ENCODE data around the gene SLF2.
A peak's percentile ranks its signal among the peaks of the same experiment; 100 is the strongest.

The SLF2 gene

GRCh38 chr10:100899171-100899570 is 13.6 kb upstream of the SLF2 start:
- FAIRE-seq = no peak
- DNase-seq (ENCODE audit: low spot score) = no peak

DNA sequence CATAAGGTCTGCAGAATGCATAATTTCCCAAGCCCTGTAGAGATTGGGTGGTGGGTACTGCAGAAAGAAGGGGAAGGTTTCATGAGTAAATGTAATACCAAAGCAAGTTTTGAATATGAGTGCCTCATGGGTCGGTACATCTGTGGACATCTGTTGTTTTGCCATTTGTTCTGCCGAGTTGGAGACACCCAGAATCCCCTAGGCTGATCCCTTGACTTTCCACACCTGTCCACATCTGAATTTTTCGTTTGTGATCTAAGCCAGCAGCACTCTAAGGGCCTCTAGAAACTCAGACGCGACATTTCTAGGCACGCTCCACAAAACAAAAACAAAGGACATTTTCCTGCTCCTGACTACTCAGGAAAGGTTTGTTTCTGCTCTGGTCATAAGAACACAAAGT is 11.7 kb upstream of the SLF2 start:
- DNase-seq (ENCODE audit: low spot score) (no peak), FAIRE-seq (no peak)

DNA sequence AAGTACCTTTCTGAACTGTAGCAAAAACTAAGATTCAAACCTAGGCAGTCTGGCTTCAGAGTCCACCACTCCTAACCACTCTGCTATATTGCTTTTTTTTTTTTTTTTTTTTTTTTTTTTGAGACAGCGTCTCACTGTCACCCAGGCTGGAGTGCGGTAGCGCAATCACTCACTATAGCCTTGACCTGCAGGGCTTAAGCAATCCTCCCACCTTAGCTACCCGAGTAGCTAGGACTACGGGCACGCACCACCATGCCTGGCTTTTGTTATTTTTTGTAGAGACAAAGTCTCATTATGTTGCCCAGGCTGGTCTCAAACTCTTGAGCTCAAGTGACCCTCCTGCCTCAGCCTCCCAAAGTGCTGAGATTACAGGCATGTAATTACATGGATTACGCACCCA is 10.1 kb upstream of the SLF2 start:
- DNase-seq (ENCODE audit: low spot score) (no peak), FAIRE-seq (no peak)

DNA sequence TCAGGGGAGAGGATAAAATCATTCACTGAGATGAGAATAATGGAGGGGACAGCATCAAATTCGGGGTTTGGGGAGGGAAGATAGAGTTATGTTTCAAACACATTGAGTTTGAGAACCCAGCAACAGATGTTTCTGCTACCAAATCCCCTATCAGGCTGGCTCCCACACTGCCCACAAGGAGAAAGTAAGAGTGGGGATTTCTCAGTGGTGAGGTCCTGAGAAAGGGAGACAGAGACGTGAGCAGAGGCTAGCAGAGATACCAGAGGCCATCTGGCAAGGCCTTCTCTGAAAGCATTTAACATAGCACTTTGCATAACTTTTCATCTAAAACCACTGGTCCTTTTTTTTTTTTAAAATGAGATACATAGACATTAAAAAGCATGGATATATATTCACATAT is 7.8 kb upstream of the SLF2 start:
- FAIRE-seq (no peak), DNase-seq (ENCODE audit: low spot score) (no peak)

- FAIRE-seq (no peak), DNase-seq (ENCODE audit: low spot score) (no peak)
Observed at GRCh38 chr10:100907175-100907574, 5.6 kb upstream of the SLF2 start.

DNA sequence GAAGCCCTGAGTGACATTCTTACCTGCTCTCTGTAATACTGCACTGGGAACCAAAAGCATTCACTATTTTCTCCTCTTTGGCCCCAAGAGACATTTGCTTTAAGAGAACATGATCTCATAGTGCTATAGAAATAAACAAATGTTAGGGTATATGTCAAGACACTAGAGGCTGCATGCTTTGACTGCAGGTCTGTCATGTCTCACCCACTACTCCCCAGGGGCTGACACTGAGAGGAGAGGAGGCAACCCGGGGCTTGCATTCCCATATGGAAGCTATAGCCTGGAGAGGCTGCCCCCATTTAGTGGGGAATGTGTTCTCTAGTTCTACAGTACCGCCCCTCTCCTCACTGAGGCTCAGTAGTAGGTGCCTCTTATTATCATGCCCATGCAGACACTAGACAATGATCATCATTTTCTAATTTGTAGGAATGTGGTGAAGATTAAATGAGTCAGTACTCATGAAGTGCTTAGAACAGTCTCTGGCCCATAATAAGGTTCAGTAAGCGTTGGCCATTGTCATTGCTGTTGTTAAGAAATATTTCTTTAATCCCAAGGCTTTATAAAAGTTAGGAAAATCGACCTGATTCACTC is 4.9 kb upstream of the SLF2 start:
- DNase-seq (ENCODE audit: low spot score) (no peak), FAIRE-seq (no peak)

DNA sequence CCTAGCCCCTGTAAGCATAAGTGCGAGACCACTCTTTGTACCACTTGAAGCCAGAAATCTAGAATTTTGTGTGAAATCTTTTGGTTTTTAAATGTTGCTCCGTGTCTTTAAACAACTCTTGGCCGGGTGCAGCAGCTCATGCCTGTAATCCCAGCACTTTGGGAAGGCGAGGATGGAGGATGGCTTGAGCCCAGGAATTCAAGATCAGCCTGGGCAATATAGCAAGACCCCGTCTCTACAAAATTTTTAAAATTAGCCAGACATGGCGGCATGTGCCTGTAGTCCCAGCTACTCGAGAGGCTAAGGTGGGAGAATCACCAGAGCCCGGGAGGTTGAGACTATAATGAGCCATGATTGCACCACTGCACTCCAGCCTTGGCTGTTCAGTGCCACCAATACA is 4.4 kb upstream of the SLF2 start:
- DNase-seq (ENCODE audit: low spot score) (no peak), FAIRE-seq (no peak)

GRCh38 chr10:100909501-100910263 is 3.1 kb upstream of the SLF2 start:
- DNase-seq (ENCODE audit: low spot score) (no peak), FAIRE-seq (no peak)

GRCh38 chr10:100911472-100911871 is 1.3 kb upstream of the SLF2 start:
- FAIRE-seq = no peak
- DNase-seq (ENCODE audit: low spot score) = no peak

DNA sequence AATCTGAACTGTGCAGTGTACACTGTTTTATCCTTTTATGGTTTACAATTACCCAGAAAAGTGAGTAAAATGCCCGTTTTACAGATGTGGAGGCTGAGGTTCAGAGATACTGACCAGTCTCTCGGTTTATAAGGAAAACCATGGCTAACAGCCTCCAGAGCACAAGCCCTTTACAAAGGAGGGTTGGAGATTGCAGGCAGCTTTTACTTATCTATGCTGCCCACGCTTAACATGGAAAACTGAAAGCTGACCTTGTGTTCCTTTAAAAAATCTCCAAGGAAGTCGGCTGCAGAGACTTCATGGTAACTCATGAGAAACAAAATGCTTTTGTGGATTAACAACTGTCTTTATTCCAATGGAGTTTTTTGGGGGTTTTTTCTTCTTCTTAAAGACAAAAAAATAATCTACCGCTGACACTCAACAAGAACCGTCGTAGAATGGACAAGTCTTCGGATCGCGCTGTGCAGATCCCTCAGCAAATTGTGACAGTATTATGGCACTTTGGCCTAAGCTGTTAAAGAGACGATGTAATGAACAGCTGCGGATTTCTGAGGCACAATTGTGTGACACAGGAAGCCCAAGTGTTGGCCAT is 654 bp upstream of the SLF2 start:
- DNase-seq (ENCODE audit: low spot score) (no peak), FAIRE-seq (no peak)

GRCh38 chr10:100913470-100913865 is 705 bp downstream of the SLF2 start:
- no peak for FAIRE-seq
- DNase-seq (ENCODE audit: low spot score) = no peak

DNA sequence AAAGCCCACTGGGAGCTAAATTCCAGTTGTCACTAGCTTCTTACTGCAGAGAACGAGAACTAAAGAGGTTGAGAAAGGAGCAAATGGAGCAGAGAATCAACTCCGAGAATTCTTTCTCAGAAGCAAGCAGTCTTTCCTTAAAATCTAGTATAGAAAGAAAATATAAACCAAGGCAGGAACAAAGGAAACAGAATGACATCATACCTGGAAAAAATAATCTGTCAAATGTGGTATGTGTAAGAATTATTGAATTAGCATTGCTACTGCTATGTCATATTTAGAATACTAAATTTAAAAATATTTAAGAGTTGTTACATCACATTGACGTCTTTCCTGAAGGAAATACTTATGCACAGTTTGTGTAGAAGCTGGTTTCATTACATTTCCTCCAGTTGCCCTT is 4.3 kb downstream of the SLF2 start:
- FAIRE-seq (no peak), DNase-seq (ENCODE audit: low spot score) (no peak)

DNA sequence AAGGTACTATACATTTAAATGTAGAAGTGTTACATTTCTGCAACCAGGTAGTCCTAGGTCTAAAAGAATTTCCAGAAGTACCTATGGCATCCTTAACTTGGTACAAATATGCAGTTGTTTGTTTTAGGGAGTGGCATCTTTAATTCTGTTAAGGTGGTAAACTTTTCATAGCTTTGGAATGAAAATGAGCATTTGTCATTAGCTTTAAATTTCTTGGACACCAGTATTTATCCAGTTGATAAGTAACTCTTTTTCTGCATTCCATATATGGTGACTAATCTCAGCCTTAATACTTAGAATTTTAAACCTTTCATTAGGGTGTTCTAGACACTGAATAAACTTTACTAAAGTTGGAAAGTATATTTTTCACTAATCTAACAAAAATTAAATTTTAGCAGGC is 10.8 kb downstream of the SLF2 start:
- FAIRE-seq = peak; percentile 67

DNA sequence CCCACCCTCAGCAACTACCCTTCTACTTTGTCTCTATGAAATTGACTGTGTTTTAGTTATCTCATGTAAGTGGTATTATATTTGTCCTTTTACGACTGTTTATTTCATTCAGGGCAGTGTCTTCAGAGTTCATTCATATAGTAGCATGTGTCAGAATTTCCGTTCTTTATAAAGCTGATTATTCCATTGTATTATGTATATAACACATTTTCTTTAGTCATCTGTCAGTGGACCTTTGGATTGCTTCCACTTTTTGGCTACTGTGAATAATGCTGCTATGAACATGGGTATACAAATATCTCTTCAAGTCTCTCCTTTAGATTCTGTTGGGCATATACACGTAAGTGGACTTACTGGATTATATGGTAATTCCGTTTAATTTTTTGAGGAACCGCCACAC is 14.5 kb downstream of the SLF2 start:
- no peak for FAIRE-seq
- DNase-seq (ENCODE audit: low spot score) = no peak

More for the DNA sequence above, 10.8 kb downstream of the SLF2 start:
- no peak for DNase-seq (ENCODE audit: low spot score)

DNA sequence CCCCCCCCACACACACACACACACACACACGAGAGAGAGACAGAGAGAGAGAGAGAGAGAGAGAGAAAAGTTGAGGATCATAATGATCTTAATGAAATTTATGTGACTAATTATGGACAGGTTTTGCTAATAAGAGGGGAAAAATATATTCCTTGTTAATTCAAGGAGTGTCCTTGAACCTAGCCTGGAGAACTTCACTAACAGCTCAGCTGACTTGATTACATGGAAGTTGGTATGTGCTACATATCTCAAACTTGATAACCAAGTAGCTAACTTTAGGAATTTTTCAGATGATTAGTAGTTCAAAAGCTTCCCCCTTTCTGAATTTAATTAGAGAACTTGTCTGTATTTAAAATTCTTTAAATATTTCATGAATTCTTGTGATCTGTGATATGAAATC is 15.3 kb downstream of the SLF2 start:
- no peak for FAIRE-seq
- no peak for DNase-seq (ENCODE audit: low spot score)

DNA sequence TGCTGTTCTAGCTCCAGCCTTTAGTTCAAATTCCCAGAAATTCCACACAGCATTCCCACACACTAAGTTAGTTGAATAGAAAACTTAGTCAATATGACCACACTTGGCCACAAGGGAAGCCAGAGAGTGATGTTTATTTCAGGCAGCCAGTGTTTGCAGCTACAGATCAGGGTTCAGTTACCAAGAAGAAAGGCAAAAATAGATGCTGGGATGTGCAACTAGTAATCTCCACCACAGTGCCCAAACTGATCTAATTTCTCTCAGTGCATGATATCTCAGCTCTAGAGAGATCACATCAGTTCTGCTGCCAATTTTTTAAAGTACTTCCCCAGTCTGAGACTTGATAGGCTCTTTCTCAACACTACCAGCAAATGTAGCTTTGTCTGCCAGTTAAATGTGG is 17.6 kb downstream of the SLF2 start:
- no peak for DNase-seq (ENCODE audit: low spot score)
- no peak for FAIRE-seq

DNA sequence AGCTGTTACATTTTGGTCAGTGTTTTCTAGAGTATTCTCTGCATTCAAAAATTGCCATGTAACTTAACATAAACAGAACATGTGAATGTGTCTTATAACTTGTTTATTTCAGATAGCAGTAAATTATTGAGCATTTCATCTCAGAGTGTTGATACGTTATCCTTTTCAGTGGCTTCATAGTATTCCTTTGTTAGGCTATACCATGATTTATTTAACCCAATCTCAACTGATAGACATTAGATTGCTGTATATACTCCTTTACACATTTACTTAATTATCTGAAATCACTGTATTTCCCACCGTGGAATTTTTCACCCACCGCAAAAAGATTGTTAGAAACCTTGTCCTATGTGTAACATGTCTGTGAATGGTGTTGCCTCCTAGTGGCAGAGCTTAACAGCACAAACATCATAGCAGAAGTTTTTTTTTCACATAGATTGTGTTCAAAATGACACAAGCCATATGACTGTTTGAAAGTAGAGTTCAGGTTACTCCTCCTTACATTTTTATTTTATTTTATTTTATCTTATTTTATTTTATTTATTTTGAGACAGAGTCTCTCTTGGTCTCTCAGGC is 21.4 kb downstream of the SLF2 start:
- FAIRE-seq (peak; percentile 55), DNase-seq (ENCODE audit: low spot score) (no peak)

- DNase-seq (ENCODE audit: low spot score) = no peak
- no peak for FAIRE-seq
Observed at GRCh38 chr10:100939763-100940344, 27.1 kb downstream of the SLF2 start.

- DNase-seq (ENCODE audit: low spot score) (no peak), FAIRE-seq (no peak)
Observed at GRCh38 chr10:100942229-100942628, 29.5 kb downstream of the SLF2 start.

DNA sequence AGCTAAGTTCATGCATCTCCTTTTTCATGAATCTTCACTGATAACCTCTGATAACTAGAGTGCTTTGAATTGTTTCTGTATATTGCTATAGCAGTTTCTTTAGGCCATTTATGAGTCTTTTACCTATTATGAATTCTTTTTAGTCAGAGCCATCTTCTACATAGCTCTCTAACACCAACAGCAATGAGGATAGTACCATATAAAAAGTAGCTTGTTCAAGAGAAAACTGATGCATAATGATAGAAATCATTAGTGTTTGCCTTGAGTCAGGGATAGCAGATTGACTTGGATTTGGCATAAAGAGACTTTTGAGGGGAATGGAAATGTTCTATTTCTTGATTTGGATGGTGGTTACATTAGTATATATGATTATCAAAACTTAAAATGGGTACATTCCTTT is 30.7 kb downstream of the SLF2 start:
- no peak for FAIRE-seq

GRCh38 chr10:100945754-100946153 is 33.0 kb downstream of the SLF2 start:
- DNase-seq (ENCODE audit: low spot score) (no peak), FAIRE-seq (no peak)

More for the DNA sequence above, 30.7 kb downstream of the SLF2 start:
- DNase-seq (ENCODE audit: low spot score) = no peak

- DNase-seq (ENCODE audit: low spot score) (no peak), FAIRE-seq (no peak)
Observed at GRCh38 chr10:100948916-100949315, 36.2 kb downstream of the SLF2 start.
